HG03095 (cell line): ENCODE measurements around the gene TWNK.

ENCODE experiments used
- ATAC-seq: cut with Tn5 transposase; IDR thresholded peaks from one replicate; pipeline ENCODE4 v1.9.1; 2021; ENCODE audit warnings: moderate library complexity; ENCODE audit not compliant: unreplicated experiment

TWNK gene

DNA sequence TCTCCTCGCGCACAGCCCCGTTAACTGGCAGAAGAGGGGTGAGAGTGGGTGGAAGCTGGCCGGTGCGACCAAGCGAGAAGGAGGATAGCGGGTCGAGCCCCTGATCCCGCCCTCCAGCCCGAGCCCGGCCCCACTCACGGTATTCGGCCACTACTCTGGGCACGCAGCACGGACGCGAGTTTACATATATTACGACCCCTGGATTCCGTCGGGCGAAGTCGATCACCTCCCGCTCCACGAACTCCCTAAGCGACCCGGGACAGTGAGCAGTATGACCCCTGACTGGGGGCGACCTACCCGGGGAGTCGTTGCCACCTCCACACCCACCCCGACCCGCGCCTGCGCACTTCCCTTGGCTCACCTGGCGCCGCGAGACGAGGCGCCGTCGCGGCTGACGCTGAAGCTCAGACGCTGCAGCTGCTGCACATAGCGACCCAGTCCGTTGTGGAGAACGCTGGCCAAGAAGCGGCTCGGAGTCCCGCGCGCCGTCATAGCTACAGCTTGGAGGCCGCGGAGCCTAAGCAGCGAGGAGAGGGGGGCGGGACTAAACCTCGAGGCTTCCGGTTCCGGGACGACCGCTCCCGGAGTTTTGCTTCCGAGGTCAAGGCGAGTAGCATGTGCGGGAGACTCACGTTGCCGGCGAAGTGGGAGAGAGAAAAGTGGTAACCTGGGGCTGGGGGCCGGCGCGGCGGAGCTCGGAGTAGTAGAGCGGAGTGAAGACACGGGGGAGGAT is at the start of gene TWNK, which contains the start of gene MRPL43:
Gene TWNK, plus strand, starts transcription at position 592 of the 733 bp plus-strand sequence. CDS start 668 bp downstream, outside the sequence.
Gene MRPL43, minus strand, starts transcription at position 546 of the 733 bp plus-strand sequence. Its CDS starts 54 bp downstream, at position 492.
- peak; percentile 85 for ATAC-seq

DNA sequence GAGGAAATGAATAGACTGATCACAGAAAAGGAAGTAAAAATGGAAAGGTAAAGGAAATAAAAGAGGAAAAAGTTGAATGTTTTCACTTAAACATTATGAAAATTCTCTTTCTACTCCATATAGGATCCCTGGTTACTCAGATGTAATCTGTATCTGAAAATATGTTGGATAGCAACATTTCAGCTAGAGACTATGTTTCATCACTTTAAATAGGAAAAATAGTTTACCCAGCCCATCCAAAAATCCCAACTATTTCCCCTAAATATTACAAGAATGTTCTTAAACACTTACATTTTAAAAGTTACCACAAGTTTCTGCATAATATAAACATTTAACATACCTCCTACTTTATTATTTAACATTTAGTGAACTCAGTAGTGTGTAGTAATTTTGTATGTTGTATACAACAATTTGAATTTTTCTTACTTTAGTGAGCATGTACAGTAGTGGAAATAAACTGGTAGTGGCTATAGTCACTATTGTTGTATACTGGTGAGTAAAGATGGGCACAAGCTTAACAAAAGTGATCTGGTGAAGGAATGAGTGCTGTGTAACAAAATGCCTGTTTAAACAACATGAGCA is 47.5 kb upstream of the TWNK start:
- no peak for ATAC-seq

DNA sequence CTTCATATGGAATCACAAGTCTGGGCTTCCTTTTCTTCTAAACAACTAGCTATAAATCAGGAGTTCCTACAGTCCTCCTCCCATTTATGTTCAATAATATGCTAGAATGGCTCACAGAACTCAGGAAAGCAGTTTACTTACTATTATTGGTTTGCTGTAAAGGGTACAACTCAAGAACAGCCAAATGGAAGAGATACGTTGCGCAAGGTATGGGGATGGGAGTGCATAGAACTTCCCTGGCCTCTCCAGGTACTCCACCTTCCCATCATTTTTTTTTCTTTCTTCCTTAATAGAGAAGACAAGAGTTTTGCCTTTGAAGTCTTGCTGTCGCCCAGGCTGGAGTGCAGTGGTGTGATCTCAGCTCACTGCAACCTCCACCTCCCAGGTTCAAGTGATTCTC is 45.1 kb upstream of the TWNK start:
- ATAC-seq: no peak

DNA sequence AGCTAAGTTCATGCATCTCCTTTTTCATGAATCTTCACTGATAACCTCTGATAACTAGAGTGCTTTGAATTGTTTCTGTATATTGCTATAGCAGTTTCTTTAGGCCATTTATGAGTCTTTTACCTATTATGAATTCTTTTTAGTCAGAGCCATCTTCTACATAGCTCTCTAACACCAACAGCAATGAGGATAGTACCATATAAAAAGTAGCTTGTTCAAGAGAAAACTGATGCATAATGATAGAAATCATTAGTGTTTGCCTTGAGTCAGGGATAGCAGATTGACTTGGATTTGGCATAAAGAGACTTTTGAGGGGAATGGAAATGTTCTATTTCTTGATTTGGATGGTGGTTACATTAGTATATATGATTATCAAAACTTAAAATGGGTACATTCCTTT is 43.8 kb upstream of the TWNK start:
- ATAC-seq: no peak

DNA sequence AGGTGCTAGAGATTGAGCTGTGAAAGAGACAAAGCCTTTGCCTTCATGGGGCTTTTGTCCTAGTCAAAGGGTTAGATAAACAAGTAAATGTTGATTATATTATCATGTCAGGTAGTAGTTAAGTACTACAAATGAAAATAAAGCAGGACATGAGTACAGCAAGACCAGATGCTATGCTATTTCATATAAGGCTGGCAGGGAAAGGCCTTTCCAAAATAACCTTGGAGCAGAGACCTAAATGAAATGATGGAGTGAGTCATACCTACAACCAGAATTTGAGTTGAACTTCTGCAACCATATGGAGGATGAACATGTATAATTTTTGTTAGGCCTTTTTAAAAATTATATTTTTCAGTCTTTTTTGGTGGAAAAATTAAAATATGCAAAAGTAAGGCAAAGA is 41.6 kb upstream of the TWNK start:
- ATAC-seq: no peak

DNA sequence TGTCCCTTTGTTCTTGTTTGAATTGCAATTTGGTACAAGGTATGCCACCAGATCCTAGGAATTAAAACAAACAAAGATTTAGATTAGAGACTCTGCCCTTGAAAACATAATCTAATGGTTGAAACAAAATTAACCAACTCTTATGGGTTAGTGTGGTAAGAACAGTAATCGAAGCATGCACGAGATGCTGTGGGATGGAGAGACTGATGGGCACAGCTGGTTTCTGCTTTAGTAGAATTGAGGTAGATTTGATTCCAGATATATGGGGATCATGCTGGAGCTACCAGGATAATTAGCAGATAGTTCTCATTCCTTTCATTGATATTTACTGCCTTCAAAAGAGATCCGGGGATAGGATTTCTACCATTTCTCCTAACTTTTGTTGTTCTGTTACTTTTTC is 38.4 kb upstream of the TWNK start:
- no peak for ATAC-seq

DNA sequence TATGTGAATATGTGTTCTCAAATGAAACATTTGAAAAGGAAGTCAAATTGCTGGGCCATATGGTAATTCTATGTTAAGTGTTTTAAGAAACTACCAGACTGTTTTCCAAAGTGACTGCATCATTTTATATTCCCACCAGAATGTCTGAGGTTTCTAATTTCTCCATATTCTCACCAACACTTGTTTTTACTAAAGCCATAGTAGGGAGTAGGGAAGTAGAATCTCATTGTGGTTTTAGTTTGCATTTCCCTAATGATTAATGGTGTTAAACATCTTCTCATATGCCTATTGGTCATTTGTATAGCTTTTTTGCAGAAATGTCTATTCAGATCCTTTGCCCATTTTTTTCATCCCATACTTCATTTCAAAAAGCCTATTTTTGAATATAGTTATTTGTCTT is 27.1 kb upstream of the TWNK start:
- no peak for ATAC-seq

DNA sequence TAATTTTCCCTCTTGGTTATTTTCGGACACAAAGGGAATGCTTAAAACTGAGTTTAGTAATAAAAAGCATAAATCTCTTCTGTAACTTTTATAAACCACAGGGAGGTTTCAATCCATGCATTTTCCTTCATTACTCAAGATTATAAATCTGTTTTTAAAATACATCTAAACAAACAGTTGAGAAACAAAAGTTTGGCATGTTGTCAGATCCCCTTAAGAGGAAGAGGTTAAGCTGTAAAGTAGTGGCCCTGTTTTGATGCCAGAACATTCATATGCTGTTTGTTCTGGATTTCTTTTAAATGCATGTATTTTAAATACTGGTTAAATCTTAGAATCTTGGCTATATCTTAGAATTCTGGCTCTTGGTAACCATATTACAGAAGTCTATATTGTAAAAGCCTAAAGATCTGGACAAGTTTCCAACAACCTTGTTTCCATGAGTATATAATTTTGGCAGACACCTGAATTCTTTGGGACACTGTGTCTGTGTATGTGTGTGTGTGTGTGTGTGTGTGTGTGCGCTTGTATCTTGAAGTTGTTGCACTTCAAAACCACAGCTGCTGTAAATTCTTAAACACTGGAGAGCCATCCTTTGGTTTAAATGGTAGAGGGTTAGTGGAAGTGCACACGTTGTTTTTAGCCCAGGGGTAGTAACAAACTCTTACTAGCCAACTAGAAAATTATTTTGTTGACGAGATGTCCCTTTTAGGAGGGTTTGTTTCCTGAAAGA is 24.8 kb upstream of the TWNK start:
- ATAC-seq: no peak

DNA sequence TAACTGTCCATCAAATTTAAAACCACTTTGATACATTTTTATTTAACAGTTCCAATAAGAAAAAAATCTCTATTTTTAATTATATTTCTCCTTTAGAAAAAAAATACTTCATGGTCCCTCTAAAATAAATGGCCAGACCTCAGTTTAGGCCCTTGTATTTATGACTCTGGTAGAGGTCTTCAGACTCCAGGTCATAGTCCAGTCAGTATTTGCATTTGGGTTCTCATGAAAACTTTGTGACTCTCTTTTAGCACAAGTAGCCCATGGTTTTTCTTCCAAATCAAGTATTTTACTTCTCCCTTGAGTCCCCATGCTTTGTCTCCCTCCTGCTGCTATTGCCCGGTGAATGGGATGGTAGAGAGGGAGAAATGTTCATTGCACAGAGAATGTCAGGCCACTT is 23.5 kb upstream of the TWNK start:
- no peak for ATAC-seq

DNA sequence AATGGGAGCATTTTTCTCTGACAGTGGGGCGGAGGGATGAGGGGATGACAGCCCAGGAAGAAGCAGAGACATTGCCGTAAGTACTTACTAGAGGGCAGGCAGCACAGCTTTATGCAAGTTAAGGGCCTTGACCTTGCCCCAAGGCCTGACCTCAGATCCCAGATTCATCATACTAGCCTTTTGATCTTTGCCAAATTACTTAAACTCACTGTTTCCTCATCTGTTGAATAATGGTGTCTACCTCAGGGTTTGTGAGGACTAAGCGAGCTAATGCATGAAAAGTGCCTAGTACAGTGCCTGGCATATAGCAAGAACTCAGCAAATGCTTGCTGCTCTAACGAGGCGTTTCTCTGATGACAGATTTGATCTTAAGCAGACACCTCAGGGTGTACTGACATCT is 21.5 kb upstream of the TWNK start:
- no peak for ATAC-seq

DNA sequence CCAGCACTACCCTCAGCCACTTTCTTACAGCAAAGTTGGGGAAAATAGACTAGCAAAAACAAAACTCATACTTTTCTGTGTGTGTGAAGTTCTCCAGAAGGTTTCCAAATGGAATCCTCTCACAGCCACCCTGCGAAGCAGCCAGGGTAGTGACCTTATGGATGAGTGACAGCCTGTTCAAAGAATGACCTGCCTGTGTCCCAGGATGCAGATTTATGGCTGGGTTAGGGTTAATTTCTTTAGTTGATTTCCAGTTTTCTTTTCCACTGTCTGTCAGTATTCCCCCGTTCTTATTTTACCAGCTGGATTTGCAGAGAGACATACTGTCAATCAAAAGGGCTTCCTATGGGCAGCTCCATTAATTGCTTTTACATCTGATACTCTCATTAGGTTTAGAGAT is 20.5 kb upstream of the TWNK start:
- ATAC-seq: no peak

DNA sequence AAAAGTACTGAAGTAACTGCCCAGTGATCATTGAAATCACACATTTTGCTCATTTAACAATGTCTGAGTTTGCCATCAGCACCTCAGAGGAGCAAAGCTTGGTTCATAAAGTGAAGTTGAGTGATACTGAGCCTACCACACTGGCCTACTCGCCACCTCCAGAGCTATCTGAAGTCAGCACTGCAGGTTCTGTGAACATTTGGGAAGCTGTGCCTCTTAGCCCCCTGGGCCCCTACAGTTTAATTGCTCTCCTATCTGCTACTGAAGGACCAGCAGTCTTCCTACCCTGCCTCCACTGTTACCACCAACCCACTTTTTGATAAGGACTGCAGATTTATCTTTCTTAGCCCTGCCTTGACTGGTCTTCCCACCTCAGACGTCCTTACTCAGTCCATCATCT is 20.0 kb upstream of the TWNK start:
- ATAC-seq: no peak

DNA sequence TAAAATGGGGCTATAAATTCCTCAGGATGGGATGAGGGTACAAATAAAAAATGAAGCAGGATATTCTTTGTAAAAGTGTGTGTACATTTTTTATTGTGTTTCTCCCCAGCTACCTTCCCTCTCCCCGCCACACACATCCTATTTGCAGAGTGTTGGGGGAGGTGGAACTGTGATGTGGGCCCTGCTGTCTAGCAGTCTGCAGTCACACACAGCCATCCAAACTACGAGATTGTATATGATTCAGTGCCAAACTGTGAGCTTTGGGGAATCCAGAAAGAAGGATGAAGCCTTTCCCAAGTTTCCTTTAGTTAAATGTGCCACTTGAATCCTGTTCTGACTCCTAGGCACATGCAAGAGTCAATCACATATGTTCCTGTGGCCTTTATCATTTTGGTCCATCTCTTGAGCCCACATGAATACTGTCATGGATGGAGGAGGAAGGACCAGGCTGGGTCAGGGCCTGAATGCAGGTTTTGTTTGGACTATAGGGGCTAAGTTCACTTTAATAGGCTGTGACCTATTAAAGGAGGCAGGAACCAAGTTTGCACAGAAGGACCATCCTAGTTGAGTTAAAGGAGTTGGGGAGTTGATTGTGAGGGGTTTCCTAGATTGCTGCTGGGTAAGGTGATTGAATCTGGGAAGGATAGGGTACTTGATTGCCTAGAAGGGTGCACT is 19.1 kb upstream of the TWNK start:
- no peak for ATAC-seq

DNA sequence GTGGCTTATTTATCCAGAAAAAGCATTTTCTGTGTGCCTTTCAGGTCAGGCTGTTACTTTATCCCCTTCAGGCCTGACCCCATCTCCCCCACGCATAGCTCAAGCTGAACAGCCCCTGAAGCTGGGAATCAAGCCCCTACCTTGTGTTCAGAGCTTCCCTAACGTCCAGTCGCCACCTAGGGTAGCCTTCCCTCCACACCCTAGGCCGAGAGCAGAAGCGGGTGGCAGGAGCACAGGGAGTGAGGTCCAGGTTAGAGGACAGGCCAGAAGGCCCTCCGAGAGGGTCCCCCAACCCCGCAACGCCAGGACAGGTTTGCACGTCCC is 18.5 kb upstream of the TWNK start:
- no peak for ATAC-seq

DNA sequence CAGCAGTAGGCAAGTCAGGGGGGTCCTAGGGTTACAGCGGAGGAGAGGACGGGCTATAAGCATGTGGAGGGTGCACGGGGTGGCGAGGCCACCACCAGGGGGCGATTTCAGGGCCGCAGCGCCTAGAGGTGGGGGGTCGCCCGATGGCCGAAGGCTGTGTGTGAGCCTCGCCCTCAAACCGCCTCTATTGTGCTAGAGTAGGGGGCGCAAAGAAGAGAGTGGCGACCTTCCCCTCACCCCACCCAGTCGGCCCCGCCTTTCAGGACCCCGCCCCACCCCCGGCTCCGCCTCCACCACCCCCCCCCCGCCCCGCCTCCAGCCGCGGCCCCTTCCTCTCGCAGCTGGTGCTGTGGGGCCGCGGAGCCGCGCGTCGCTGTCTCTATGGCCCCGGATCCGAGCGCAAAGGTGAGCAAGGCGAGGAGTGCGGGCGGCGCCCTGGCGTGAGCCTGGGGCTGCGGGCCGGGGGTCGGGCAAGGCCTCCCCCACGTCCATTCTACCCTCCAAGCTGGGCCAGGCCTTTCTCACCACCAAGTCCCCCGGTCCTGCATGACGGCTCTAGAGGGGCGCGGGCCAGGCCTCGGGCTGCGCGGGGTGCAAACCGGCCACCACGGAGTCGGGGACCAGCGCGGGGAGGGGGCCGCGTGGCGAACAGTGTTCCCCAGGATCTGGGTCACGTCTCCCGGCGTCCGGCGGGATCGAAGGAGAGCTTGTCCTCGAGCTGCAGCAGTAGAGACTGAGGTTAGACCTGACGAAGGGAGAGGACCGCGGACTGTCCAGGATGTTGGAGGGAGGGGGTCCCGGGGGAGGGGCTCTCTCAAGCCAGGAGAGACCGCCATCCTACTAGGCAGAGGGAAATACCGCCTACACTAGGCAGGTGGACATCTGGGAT is 17.9 kb upstream of the TWNK start, which contains the start of gene SEMA4G:
Gene SEMA4G, plus strand, starts transcription at position 318 of the 889 bp plus-strand sequence. CDS start 3,409 bp downstream, outside the sequence.
- peak; percentile 48 for ATAC-seq

DNA sequence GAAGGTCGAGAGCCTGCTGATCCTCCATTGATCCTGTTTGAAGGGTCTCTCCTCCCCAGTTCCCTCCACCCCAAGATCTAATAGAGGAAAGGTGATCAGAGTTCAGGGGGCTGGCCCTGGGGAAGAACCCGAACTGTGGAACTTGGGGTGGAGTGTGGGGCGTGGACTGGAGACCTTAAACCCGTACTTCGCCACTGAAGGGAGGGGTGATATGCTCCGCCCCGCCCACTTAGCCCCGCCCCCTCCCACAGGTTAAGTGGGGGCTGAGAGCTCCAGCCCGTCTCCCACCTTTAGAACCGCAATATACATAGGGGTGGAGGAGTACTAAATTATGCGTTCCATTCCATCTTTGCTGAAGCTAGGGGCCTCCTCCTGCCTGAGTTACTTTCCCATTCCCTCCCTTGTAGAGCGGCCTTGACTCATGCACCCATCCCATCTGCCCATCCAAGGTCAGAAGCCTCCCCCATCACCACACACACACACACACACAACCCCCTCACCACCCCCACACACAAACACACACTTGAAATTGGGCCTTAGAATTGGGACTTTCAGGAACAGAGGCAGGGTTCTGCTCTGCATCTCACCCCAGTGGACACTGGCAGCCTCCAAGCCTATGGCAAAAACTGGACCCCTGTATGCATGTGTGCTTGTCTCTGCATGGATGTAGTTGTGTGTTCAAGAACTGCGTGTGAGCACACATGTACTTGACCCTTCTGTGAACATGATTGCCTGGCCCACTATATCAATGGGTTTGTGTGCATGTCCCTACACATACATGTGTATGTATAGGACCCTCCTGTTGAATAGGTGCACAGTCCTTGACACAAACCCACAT is 17.0 kb upstream of the TWNK start:
- no peak for ATAC-seq

DNA sequence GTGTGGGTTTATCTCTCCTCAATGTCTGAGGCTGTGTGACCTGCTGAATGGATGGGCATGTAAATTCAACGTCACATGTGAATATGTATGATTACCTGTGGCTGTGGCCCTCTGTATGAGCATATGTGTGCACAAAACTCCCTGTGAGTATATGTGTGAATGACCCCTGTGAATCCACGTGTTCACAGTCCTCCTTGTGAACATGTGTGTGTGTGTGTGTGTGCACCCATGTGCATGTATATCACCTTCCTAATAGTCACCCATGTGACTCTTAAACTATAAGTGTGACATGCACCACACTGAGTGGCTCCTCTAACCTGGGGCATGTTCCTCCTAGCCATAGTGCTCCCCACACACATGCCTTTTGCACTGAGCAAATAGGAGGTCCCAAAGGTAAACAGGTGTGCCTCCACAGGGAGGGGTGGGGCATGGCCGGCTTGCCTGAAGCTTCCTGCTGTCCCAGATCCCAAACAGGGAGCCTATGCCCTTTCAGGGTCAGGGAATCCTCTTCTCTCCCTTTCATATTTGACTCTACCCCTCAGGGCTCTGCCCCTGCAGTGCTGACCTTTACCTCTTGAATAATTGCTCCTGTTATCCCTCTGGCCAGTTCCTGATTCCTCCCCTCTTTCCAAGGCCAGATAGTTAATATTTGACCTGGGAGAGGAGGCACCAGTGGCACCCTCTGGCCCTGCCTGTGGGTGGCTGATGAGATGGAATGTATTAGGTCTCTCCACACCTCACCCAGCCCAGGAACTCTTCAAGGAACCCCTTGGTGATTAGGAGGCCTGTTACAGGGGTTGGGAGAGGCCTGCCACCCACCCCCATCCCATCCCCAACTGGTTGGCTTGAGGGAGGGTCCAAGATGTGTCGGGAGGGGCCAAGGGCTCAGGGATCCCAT is 16.2 kb upstream of the TWNK start:
- no peak for ATAC-seq

DNA sequence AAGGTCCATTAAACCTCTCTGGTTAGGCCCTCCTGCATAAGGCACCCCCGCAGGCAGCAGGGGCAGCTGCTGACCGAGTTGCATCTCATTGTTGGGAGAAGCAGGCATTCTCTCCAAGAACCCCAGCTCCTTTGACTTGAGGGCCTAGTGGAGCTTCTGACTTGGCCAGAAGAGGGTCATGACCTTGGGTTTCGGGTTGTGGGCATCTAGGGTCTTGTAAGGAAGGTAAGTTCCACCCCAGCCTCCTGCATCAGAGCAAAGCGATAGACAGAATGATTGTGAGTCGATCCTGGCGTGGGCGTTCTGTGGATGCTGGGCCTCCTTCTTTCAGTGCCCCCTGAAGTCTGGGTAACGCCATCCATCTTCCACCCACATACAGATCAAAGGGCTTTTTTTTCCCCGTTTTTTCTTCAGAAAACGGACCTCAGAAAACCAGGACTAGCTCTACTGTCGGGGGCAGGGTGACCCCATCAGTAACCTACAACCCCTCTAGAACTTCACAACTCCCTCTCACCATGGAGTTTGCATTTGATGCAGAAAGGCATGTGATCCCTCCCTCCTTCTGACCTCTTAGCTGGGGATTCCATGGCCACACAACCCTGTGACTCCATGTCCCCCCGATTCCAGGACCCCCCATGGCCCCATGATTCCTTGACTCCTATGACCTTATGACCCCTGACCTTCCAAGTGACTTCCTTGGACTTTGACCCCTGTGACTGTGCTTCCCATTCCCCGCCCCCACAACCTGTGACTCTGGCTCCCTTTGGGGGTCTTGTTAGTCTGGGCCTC is 15.0 kb upstream of the TWNK start:
- no peak for ATAC-seq
